Measurements from ENCODE around the gene UBL4B.
A peak's percentile ranks its signal among the peaks of the same experiment; 100 is the strongest.
"Not testable (repeated sequence)": the region's sequence is repeated elsewhere in the genome, so short reads cannot be mapped to it uniquely, and the experiment has no call there.

The UBL4B gene

DNA sequence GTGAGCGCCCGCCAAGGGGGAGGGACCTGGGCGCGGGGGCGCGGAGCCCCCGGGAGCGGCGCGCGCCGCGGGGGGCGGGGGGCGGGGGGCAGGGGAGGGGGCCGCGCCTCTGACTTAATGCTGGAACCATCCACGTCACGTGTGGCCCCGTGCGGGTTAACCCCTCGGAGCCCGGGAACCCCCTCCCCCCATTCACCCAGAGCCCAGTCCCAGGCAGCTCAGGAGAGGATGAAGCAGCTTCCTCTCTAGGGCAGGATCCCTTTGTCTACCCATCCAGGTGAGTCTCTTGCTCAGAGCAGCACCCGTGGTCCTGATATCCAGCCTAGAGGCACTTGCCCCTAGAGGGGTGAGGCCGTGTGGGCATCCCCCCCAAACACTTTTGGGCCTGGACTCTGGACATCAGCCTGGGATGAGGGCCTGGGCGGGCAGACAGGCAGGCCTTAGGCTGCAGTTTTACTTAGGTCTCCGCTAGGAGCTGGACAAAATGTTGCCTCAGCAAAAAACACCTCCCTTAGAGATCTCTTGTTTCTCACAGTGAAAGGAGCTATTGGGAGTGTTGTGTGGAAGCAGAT, 41.5 kb upstream of the UBL4B start, which contains the start of gene ALX3:
TSS of gene ALX3 (minus strand) at position 2 of the 572 bp plus-strand sequence. CDS start 60 bp downstream, outside the sequence.
- peaks cover 72% of the 10 kb centered on the region for H3K27me3 ChIP-seq (replicated peaks; ENCODE audit: control insufficient read depth, insufficient read depth, low read length)
- no peak within 1 kb of the TSS for H3K4me3 ChIP-seq (ENCODE audit: low read length)
- H3K36me3 ChIP-seq (ENCODE audit: control insufficient read depth, insufficient read depth, low read length, severe bottlenecking): no peaks in the 10 kb centered on the region
- peaks cover 30% of the 10 kb centered on the region for H3K9me3 ChIP-seq (ENCODE audit: control insufficient read depth, low read length)
- no peak for DNase-seq (ENCODE audit: low read depth)
- no peak within 1 kb of the TSS for H3K9ac ChIP-seq (ENCODE audit: low read length)
- H3K4me1 ChIP-seq (ENCODE audit: control insufficient read depth, insufficient read depth, low read length): no peaks in the 10 kb centered on the region

DNA sequence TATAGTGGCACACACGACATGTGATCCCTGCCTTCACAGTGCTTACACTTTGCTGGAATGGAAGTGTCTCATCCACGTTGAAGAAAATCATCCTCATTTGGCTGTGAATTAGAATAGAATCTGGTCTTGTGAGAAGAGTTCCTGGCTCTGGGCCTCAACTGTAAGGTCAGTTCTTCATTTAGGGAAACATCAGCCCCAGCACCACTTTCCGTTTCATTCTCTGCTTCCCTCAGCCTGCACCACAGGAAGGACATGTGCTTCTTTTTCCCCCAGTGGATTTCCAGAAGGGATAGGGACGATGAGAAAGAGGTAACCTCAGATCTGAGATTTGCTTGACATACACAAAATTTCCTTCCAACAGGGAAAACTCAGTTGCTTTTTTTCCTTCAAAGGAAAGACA, 38.1 kb upstream of the UBL4B start:
- peaks cover 6% of the 10 kb centered on the region for H3K9me3 ChIP-seq (ENCODE audit: control insufficient read depth, low read length)
- H3K4me1 ChIP-seq (ENCODE audit: control insufficient read depth, insufficient read depth, low read length): no peaks in the 10 kb centered on the region
- H3K9ac ChIP-seq (ENCODE audit: low read length): no peak overlapping the region
- no peaks in the 10 kb centered on the region for H3K36me3 ChIP-seq (ENCODE audit: control insufficient read depth, insufficient read depth, low read length, severe bottlenecking)
- H3K4me3 ChIP-seq (ENCODE audit: low read length): no peak overlapping the region
- H3K27me3 ChIP-seq (replicated peaks; ENCODE audit: control insufficient read depth, insufficient read depth, low read length): peaks cover 66% of the 10 kb centered on the region
- DNase-seq (ENCODE audit: low read depth): no peak

DNA sequence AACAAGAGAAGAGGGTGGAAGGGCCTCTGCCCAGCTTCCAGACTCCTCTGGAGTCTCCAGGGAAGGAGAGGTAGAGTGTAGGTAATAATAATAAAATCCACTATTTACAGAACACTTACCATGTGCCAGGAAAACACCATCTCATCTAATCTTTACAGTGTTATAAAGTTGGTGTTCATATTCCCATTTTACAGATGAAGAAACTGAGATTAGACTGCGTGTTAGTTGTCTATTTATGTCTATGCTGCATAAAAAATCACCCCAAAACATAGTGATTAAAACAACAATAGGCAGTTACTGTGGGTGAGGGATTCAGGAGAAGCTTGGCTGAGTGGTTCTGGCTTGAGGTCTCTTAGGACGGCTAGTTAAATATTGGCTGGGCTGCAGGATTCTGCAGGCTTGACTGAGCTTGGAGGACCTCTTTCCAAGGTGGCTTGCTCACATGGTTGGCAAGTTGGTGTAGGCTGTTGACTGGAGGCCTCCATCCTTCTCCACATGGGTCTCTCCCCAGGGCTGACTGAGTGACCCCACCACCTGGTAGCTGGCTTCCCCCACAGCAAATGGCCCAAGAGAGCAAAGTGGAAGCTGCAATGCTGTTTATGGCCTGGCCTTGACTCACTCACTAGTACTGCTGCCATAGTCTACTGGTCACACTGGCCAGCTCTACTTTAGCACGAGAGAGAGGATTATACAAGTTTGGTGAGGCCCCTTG, 35.3 kb upstream of the UBL4B start:
- H3K36me3 ChIP-seq (ENCODE audit: control insufficient read depth, insufficient read depth, low read length, severe bottlenecking): no peaks in the 10 kb centered on the region
- H3K4me3 ChIP-seq (ENCODE audit: low read length): no peak overlapping the region
- H3K9me3 ChIP-seq (ENCODE audit: control insufficient read depth, low read length): no peaks in the 10 kb centered on the region
- no peak overlapping the region for H3K9ac ChIP-seq (ENCODE audit: low read length)
- H3K27me3 ChIP-seq (replicated peaks; ENCODE audit: control insufficient read depth, insufficient read depth, low read length): peaks cover 43% of the 10 kb centered on the region
- DNase-seq (ENCODE audit: low read depth): no peak
- no peaks in the 10 kb centered on the region for H3K4me1 ChIP-seq (ENCODE audit: control insufficient read depth, insufficient read depth, low read length)

DNA sequence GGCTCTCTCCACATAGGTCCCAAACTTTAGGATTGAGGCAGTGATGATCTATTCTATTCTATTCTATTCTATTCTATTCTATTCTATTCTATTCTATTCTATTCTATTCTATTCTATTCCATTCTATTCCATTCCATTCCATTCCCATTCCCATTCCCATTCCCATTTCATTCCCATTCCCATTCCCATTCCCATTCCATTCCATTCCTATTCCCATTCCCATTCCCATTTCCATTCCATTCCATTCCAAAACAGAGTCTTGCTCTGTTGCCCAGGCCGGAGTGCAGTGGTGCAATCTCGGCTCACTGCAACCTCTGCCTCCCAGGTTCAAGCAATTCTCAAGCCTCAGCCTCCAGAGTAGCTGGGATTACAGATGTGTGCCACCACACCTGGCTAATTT, 32.2 kb upstream of the UBL4B start:
- H3K36me3 ChIP-seq (ENCODE audit: control insufficient read depth, insufficient read depth, low read length, severe bottlenecking); H3K4me3 ChIP-seq (ENCODE audit: low read length); H3K9me3 ChIP-seq (ENCODE audit: control insufficient read depth, low read length); H3K9ac ChIP-seq (ENCODE audit: low read length); DNase-seq (ENCODE audit: low read depth): not testable (repeated sequence)
- Histone ChIP-seq H3K4me1 (ENCODE audit: control insufficient read depth, insufficient read depth, low read length) (peaks cover 19% of the 10 kb centered on the region), H3K27me3 (replicated peaks; ENCODE audit: control insufficient read depth, insufficient read depth, low read length) (peaks cover 20% of the 10 kb centered on the region)

DNA sequence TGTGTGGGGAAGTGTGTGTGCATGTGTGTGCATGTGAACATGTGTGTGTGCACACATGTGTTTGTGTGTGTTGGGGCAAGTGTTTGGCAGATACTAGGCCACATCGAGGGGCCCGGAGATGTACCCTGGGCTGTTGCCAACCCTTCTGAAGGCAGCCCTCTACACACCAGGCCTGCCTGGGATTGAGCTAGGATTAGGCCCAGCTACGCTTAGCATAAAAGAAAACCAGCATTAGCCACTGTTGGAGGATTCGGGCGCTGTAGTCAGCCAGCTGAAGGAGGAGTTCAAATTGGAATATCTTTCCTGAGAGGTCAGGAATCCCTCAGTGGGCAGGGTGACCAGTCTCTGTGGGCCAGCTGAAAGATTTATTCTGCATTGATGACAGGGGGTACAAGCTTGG, 31.2 kb upstream of the UBL4B start:
- H3K9ac ChIP-seq (ENCODE audit: low read length): no peak overlapping the region
- DNase-seq (ENCODE audit: low read depth): no peak
- peaks cover 19% of the 10 kb centered on the region for H3K4me1 ChIP-seq (ENCODE audit: control insufficient read depth, insufficient read depth, low read length)
- H3K27me3 ChIP-seq (replicated peaks; ENCODE audit: control insufficient read depth, insufficient read depth, low read length): peaks cover 18% of the 10 kb centered on the region
- no peaks in the 10 kb centered on the region for H3K9me3 ChIP-seq (ENCODE audit: control insufficient read depth, low read length)
- no peak overlapping the region for H3K4me3 ChIP-seq (ENCODE audit: low read length)
- no peaks in the 10 kb centered on the region for H3K36me3 ChIP-seq (ENCODE audit: control insufficient read depth, insufficient read depth, low read length, severe bottlenecking)

DNA sequence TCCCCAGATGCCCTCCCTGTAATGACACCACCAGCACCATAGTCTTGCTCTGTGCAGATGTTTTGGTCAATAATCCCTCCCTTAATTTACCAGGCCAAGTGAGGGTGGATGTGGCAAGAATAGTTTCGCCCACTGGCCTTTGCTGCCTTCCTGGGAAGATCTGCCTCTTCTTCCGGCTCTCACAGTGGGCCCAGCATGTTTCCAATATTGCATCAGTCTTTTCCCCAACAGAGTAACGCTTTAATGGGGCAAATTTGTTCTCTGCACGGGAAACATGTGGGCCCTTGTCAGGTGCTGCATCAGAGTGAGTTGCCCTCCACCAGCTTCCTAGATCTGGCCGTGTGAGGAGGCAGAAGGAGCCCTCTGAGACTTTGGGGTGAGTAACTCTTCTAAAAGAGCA, 29.8 kb upstream of the UBL4B start:
- H3K36me3 ChIP-seq (ENCODE audit: control insufficient read depth, insufficient read depth, low read length, severe bottlenecking): no peaks in the 10 kb centered on the region
- H3K4me1 ChIP-seq (ENCODE audit: control insufficient read depth, insufficient read depth, low read length): peaks cover 19% of the 10 kb centered on the region
- H3K4me3 ChIP-seq (ENCODE audit: low read length): peak overlapping the region; percentile 80
- DNase-seq (ENCODE audit: low read depth): peak; percentile 72
- H3K27me3 ChIP-seq (replicated peaks; ENCODE audit: control insufficient read depth, insufficient read depth, low read length): peaks cover 4% of the 10 kb centered on the region
- H3K9me3 ChIP-seq (ENCODE audit: control insufficient read depth, low read length): no peaks in the 10 kb centered on the region
- H3K9ac ChIP-seq (ENCODE audit: low read length): no peak overlapping the region

DNA sequence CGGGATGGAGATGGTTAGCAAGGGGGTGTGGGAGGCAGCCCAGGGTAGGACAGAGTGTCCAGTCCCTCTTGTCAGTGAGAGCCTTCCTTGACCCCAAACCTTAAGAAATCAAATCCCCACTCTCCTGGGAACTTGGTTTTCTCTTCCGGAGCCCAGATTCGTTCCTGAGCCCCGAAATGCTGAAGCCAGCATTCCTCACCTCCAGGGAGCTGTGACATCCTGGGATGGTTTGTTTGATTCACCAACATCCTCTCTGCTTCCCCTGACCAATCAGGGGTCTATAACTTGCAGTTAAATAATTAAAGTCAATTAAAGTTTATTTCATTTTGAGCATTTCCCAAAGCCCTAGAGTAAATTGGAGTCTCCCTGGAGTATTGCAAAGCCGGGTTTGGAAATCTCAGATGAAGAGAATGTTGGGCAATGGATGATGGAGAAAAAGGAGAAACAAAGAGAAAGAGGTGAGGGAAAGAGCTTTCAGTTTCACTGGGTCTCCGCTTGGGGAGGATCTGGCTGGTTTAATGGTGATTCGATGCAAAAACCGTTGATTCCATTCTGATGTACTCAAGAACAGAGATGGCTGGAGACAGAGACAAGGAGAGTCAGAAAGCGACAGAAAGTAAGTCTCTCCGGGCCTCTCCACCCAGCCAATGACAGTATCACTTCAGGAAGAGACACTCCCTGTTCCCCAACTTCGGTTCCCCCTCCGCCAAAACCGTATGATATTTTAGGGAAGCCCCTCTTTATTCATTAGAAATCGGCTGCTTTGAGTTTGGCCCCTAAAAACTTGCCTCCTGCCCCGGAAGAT, 29.0 kb upstream of the UBL4B start:
- H3K4me3 ChIP-seq (ENCODE audit: low read length): peak overlapping the region; percentile 80
- peak overlapping the region; percentile 78 for H3K9ac ChIP-seq (ENCODE audit: low read length)
- peak; percentile 62 for DNase-seq (ENCODE audit: low read depth)
- H3K27me3 ChIP-seq (replicated peaks; ENCODE audit: control insufficient read depth, insufficient read depth, low read length): no peaks in the 10 kb centered on the region
- H3K4me1 ChIP-seq (ENCODE audit: control insufficient read depth, insufficient read depth, low read length): peaks cover 19% of the 10 kb centered on the region
- H3K36me3 ChIP-seq (ENCODE audit: control insufficient read depth, insufficient read depth, low read length, severe bottlenecking): no peaks in the 10 kb centered on the region
- no peaks in the 10 kb centered on the region for H3K9me3 ChIP-seq (ENCODE audit: control insufficient read depth, low read length)

DNA sequence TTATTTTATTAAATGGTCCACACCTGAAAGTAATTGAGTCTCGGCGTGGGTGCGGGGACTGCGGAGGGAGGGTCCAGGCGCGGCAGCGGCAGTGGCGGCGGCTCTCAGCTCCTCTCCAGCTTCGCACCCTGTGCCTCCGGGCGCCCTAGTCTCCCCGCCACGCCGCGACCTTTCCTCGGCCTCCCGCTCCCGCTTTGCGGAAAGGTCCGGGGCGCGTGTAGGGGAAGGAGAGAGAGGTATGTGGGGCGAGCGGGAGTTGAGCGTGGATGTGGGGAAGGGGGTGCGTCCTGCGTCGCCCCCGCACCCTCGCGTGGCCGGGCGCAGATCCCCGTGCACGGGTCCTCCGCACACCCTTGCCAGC, 28.4 kb upstream of the UBL4B start:
- peak overlapping the region; percentile 80 for H3K4me3 ChIP-seq (ENCODE audit: low read length)
- peak overlapping the region; percentile 78 for H3K9ac ChIP-seq (ENCODE audit: low read length)
- no peaks in the 10 kb centered on the region for H3K36me3 ChIP-seq (ENCODE audit: control insufficient read depth, insufficient read depth, low read length, severe bottlenecking)
- H3K9me3 ChIP-seq (ENCODE audit: control insufficient read depth, low read length): no peaks in the 10 kb centered on the region
- peaks cover 19% of the 10 kb centered on the region for H3K4me1 ChIP-seq (ENCODE audit: control insufficient read depth, insufficient read depth, low read length)
- DNase-seq (ENCODE audit: low read depth): peak; percentile 34
- H3K27me3 ChIP-seq (replicated peaks; ENCODE audit: control insufficient read depth, insufficient read depth, low read length): no peaks in the 10 kb centered on the region

DNA sequence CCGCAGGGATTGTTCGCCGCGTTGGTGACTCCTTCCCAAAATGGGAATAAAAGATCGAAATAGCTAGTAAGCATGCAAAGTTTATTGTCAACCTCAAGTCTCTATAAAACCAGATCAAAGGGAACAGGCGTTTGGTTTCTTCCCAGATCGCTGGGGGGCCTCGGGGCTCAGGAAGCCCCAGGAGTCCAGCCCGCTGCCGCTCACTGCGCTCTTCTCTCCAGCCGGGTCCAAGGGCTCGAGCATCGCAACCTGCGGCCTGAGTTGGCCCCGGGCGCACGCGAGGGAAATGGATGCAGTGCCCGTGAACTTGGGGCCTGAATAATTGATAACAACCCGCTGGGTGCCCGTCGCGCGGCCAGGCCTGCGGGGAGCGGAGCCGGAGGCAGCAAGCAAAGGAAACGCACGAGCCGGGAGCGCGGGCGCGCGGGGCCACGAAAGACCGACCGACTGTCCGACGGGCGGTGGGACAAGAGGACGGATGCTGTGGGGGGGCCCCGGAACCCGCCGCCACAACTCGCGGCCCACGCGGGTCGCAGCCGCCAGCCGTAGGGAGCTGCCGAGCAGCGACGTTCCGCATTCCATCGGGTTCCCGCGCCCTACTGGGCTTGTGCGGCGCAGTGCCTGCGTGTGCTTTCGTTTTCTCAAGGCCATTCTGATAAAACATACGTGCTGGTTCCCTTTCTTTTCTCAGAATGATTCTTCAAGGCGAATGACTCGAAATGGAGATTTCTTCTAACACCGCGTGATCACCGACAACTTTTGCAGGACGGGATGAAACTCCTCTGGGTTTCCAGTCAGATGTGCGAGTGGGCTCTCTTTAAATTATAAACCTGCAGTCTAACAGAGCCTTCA, 27.8 kb upstream of the UBL4B start:
- Histone ChIP-seq H3K9me3 (ENCODE audit: control insufficient read depth, low read length) (no peaks in the 10 kb centered on the region), H3K4me3 (ENCODE audit: low read length) (peak overlapping the region; percentile 80), H3K9ac (ENCODE audit: low read length) (peak overlapping the region; percentile 78), H3K36me3 (ENCODE audit: control insufficient read depth, insufficient read depth, low read length, severe bottlenecking) (no peaks in the 10 kb centered on the region), H3K27me3 (replicated peaks; ENCODE audit: control insufficient read depth, insufficient read depth, low read length) (no peaks in the 10 kb centered on the region), H3K4me1 (ENCODE audit: control insufficient read depth, insufficient read depth, low read length) (peaks cover 19% of the 10 kb centered on the region)
- DNase-seq (ENCODE audit: low read depth): peak; percentile 78

DNA sequence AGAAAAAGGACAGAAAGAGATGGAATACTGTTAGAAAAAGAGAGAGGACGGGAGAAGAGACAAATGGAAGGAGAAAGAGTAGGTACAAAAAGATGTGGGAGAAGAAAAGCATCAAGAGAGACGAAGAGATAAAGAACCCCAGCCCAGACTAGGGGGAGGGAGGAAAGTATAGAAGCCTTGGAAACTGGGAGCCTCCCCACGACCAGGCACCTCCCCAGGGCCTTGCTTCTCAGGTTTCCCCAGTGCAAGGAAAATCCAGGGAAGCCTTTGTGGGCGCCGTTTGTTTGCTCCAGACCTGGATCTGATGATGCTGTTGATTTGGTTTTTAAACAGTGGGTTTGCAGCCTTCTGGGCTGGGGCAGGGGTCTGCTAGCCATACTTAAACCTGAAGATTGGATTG, 26.6 kb upstream of the UBL4B start:
- no peaks in the 10 kb centered on the region for H3K27me3 ChIP-seq (replicated peaks; ENCODE audit: control insufficient read depth, insufficient read depth, low read length)

DNA sequence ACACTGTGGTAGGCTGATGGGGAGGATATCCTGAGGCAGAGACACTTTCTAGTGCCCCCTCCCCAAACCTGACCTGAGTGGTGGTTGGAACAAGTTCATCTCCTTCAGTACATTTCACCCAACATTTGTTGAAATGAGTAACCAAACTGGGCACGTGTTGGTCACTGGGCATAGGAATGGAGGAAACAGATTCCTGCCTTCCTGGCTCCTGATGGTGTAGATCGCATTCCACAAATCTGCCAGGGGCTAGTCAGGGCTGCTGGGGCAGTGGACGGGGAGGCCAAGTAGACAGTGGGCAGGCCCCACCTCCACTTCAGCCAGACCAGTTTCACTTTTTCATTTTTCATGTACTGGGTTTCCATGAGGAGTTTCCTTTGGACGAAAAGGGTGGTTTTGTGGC, 25.3 kb upstream of the UBL4B start:
- H3K27me3 ChIP-seq (replicated peaks; ENCODE audit: control insufficient read depth, insufficient read depth, low read length): peaks cover 3% of the 10 kb centered on the region
- no peak overlapping the region for H3K4me3 ChIP-seq (ENCODE audit: low read length)
- H3K4me1 ChIP-seq (ENCODE audit: control insufficient read depth, insufficient read depth, low read length): peaks cover 19% of the 10 kb centered on the region

More for the DNA sequence above, 26.6 kb upstream of the UBL4B start:
- no peak overlapping the region for H3K4me3 ChIP-seq (ENCODE audit: low read length)
- H3K9me3 ChIP-seq (ENCODE audit: control insufficient read depth, low read length): no peaks in the 10 kb centered on the region
- H3K9ac ChIP-seq (ENCODE audit: low read length): no peak overlapping the region
- no peaks in the 10 kb centered on the region for H3K36me3 ChIP-seq (ENCODE audit: control insufficient read depth, insufficient read depth, low read length, severe bottlenecking)
- DNase-seq (ENCODE audit: low read depth): peak; percentile 59
- H3K4me1 ChIP-seq (ENCODE audit: control insufficient read depth, insufficient read depth, low read length): peaks cover 19% of the 10 kb centered on the region

More for the DNA sequence above, 25.3 kb upstream of the UBL4B start:
- Histone ChIP-seq H3K9ac (ENCODE audit: low read length) (no peak overlapping the region), H3K9me3 (ENCODE audit: control insufficient read depth, low read length) (no peaks in the 10 kb centered on the region), H3K36me3 (ENCODE audit: control insufficient read depth, insufficient read depth, low read length, severe bottlenecking) (no peaks in the 10 kb centered on the region)
- peak; percentile 51 for DNase-seq (ENCODE audit: low read depth)

Data from adipocyte (in vitro differentiated cells).